M059J (cell line): ENCODE measurements around the gene CPNE5. TPM values are rescaled to one million over a fixed set of nuclear protein-coding genes. Genes with fewer than 3 reads are reported as not detected.
A peak's percentile ranks its signal among the peaks of the same experiment; 100 is the strongest.
"Not testable (repeated sequence)": the region's sequence is repeated elsewhere in the genome, so short reads cannot be mapped to it uniquely, and the experiment has no call there.

Source experiments
- DNase-seq: peaks from one replicate; pipeline ENCODE4 v3.0.0-alpha.2; 2012; ENCODE audit warnings: low read depth
- total RNA-seq: library from RNA; depleted of rRNA; stranded (reverse); fragments of >200 nt; shearing (Covaris generic); gene quantifications from 2 replicates; pipeline ENCODE4 v1.2.3, GENCODE V29; 2014

Gene CPNE5
- total RNA-seq, 1 experiment from 2014 or later, result 0.02 TPM

DNA sequence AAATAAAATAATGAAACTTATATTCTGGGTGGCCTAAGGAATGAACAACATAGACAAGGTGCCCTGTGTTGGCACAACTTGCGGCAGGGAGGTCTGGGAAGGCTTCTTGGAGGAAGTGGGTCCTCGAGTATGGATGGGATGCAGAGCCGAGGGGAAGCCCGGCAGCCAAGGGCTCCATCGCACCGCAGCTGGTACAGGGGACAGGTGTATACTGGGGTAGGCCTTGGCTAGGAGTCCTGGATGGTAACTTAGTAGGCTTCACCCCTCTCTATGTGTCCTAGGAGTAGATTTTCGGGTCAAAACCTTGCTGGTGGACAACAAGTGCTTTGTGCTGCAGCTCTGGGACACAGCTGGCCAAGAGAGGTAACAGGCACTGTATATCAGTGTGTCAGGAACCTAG is 113.7 kb downstream of the CPNE5 start:
- no peak for DNase-seq

DNA sequence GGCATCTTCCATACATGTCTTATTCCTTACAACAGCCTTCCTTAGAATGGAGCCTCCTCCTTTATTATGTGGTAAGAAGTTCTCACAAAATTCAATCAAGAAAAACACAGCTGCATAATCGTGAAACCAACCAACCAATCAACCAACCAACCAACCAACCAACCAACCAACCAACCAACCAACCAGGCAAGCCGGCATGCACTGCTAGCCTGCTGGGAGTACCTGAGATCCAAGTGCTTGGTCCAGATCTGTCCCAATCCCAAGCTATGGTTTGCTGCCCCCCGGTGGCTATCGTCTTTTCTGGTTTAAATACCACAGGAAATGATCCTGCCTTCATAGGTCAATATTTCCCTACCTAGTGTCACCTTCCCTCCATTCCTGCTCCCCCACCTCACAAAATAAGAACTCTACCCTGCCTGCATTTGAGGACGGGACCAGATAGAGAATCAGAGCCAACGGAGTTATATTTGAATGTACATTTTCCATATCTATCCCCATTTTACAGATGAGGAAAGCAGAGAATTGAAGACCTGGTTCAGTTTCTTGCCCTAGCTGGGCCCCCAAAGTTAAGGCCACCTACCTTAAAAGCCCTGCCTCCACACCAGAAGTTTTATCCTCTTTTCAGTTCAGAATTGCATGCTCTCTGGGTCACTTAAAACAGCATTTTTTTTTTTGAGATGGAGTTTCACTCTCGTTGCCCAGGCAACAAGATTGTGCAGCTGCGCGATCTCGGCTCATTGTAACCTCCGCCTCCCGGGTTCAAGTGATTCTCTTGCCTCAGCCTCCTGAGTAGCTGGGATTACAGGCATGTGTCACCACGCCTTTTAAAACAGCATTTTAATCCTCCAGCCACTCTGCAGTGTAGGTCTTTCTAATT is 114.5 kb downstream of the CPNE5 start:
- DNase-seq, result peak; percentile 78

DNA sequence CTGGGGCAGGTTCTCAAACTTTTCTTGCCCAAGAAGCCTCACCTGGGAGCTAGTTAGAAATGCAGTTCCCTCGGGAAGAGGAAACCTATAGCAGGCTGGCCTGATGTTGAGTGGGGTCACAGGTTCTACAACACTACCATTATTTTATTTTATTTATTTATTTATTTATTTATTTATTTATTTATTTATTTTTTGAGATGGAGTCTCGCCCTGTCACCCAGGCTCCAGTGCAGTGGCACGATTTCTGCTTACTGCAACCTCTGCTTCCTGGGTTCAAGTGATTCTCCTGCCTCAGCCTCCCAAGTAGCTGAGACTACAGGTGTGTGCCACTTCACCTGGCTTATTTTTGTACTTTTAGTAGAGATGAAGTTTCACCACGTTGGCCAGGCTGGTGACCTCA is 115.3 kb downstream of the CPNE5 start:
- DNase-seq, result not testable (repeated sequence)

DNA sequence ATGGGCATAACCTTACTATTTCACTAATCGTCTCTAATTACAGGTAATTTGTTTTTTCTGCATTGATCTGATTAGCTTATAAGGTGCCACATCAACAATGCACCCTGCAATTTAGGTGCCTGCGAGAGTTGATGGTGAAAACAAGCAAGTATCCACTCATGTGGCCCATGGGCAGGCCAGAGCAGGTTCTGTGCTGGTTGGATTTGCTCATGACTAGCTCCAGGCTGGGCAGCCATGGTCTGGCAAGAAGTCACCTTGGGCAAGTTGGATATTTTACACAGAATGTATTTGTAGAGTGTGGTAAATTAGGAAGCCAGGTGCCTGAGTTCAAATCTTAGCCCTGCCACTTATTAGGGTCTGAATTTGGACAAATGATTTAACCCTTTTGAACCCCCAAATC is 116.4 kb downstream of the CPNE5 start:
- no peak for DNase-seq

DNA sequence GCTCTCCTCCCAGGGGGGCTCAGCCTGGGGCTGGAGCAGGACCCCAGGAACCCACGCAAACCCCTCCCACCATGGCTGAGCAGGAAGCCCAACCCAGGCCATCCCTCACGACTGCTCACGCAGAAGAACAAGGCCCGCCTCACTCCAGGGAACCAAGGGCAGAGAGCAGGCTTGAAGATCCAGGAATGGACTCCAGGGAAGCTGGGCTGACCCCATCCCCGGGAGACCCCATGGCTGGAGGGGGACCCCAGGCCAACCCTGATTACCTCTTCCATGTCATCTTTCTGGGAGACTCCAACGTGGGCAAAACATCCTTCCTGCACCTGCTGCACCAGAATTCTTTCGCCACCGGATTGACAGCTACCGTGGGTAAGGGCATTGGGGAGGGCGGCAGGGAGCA is 116.9 kb downstream of the CPNE5 start:
- no peak for DNase-seq

DNA sequence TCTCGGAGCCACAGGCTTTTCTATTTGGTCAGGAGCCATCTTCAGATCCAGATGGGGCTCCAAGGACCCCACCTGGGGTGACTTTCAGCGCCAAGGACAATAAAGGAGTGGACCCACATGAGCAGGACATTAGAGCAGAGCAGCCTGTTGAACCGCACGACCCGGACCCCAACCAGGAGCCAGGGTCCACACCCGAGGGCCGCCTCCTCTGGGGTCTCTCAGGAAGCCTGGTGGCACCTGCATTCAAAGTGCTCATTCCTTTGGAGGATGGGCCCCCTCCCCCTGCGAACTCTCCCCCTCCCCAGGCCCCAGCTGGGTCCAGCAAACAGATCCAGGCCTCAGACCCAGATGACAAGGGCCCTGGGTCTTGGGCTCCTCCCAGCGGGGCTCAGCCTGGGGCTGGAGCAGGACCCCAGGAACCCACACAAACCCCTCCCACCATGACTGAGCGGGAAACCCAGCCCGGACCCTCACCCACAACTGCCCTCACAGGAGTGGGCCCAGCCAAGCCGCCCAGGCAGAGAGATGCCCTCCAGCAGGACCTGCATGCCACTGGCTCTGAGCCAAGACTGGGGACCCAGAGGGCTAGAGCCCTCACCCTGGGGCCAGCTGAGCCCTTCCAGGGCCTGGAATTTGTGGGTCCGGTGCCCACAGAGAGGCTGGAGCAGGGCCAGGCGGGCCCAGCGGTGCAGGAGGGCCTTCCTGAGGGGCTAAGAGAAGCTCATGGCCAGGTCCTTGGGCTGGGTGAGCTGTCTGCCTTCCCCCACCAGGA is 117.7 kb downstream of the CPNE5 start:
- DNase-seq, result no peak

DNA sequence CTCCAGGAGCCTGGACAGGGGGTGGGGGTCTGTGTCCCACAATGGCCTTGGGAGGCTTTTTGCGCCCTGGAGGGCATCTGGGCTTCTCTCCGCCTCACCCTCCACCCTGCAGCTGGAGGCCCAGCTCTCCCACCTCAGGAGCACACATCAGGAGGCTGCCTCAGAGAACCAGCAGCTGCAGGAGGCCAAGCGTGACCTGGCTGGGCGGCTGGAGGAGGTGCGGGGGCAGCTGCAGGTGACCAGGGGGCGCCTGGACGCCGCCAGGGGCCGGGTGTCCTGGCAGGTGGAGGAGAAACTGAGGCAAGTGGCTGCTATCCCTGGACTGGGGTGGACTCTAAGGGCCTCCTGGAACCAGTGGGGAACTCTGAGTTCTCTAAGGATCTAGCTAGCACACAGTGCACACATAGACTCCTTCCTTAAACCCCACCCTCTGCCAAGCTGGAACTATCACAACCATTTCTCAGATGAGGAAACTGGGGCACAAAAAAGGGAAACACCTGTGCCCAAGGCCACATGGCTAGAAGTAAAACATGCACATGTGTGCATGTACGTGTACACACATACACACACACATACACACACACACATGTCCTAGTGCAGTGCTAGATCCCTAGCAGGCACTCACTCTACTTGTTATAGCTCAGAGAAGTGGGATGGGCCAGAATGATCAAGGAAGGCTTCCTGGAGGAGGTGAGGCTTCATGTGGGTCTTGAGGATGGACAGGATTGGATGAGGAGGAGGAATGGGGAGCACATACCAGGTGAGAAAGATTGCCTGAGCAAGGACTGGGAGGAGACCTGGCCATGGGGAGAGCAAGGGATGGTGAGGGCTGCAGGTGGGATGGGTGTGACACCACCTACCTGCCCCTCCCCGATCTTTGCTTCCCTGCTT is 118.7 kb downstream of the CPNE5 start:
- DNase-seq, result no peak

DNA sequence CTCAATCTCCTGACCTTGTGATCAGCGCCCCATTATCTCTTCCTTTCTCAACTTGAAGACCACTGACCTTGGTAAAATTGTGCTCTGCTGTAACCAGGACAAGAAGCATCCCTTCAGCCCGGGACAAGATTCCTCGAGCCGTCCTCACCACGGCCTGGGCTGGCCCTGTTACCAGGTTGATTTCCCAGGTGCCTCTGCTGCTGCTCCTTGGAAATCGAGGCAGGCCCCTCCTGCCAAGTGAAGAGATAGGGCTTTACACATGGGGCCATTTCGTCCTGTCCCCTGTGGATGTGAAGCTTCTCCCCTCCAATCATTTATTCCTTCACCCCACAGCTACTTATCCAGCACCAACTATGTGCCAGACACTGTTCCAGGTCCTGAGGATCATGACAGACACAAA is 120.1 kb downstream of the CPNE5 start:
- no peak for DNase-seq

DNA sequence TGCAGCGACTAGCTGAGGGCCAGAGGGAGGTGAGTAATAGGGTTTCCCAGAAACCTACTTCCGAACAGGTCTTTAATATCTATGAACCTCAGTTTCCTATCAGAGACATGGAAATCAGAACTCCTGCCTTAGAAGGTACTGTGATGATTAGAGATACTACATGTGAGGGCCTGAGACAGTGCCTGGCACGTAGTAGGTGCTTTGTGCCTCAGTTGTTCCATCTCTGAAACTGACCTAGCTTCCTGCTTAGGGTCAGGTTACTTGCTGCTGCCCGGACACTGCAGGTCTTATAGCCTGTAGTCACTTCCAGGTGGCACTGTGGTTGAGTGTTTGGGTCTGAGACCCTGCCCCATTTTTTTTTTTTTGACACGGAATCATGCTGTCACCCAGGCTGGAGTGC is 120.7 kb downstream of the CPNE5 start:
- DNase-seq, result no peak

DNA sequence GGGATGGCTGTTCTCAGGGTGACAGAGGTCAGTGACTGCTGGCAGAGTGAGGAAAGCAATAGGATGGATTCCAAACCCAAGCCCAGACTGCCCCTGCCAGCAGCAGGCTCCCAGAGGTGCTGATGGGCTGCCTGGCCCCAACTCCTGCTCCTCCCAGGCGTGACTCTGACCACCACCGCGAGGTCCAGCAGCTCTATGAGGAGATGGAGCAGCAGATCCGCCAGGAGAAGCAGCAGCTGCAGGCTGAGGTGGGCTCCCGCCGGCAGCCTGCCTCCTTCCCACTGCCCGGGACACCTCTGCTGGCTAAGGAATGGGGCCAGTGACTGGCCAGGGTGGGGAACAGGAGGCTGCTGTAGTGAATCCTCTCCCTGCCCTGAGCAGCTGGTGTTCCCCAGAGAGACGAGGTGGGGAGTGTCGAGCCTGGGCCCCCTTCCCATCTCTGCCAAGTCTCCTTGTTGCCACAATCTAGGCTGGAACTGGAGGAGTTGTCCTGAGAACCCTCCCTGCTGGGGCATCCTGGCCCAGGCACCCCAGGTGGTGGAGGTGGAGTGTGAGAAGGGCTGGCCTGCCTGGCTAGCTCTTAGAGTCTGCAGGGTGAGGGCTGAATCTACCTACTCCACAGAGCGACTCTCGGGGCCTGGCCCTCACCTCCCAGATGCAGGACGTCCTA is 121.2 kb downstream of the CPNE5 start:
- DNase-seq, result no peak

DNA sequence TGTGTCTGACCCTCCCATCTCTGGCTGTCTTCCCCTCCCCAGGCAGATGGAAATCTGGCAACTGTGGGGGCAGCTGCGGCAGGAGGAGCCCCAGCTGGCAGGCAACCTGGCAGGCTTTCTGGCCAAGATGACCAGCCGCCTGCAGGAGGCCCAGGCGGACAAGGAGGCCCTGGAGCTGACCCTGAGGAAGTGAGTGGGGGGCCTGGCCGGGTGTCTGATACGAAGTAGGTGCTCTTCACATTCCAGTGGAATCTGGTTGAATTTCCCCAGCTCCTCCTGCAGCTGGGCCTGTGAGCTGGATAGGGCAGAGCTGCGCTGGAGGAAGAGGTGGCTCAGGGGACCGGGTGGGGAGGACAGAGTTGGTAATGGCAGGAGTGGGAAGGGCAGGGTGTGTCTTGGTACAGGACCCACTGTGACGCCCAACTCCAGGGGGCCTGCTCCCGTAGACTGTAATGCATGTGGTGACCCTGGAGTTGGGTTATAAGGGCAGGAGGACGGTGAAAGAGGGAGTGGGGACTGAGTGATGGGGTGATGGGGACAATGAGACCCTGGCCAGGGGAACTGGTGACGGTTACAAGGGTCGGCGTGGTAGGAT is 121.9 kb downstream of the CPNE5 start:
- no peak for DNase-seq

DNA sequence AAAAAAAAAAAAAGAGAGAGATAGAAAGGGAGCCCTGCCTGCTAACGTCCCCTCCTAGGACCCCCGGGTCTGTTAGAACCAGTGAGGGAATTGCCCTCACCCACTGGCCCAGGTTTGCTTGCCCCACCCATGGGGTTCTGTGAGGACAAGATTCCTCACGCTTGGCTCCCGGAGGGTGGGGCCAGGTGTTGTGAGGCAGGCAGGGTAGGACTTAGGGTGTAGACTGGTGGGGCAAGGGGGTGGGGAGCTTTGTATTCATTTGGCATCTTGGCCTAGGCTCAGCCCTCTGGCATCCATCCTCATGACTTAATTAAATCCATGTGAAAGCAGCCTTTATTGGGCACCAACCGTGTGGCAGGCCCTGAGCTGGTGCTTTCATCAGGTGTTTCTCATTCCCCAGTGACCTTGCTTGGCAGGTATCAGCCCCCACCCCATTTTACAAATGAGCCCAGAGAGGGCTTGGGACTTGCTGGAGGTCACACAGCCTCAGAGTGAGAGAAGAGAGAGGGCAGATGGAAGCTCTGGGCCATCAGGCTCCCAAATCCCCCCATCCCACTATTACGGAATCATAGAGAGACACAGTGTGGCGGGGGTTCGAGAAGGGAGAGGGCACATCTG is 122.7 kb downstream of the CPNE5 start:
- no peak for DNase-seq

DNA sequence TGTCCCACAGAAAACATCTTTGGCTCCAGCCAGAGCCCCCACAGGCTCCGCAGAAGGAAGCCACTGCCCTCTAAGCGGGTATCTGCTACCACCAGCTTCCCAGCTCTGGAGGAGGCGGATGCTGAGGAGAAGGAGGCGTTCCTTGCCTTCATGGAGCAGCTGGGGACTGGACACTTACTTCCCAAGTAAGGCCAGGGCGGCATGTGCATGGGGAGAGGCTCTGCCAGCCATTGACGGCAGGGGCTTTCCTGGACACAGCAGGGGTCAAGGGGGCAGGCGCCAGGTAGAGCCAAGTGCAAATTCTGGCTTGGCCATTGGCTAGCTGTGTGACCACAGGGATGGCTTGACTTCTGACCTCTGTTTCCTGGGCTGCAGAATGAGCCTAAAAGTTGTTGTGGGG is 123.8 kb downstream of the CPNE5 start:
- no peak for DNase-seq

DNA sequence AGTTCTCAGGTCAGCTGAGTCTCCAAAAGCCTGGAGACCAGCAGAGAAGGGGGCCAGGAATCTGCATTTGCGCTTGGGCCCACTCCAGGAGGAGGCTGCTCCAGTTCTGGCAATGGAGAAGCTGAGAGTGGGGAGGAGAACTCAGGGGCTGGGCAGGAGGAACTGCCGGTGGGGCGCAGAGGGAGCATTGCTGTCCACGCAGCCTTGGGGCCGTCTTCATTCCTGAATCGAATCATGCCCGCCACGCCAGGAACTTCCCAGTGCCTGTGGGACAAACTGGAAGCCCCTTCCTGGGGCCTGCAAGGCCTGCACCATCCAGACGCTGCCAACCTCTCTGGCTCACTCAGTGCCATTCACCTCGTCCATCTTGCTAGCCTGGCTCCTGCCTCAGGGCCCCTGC is 124.7 kb downstream of the CPNE5 start:
- DNase-seq, result no peak

DNA sequence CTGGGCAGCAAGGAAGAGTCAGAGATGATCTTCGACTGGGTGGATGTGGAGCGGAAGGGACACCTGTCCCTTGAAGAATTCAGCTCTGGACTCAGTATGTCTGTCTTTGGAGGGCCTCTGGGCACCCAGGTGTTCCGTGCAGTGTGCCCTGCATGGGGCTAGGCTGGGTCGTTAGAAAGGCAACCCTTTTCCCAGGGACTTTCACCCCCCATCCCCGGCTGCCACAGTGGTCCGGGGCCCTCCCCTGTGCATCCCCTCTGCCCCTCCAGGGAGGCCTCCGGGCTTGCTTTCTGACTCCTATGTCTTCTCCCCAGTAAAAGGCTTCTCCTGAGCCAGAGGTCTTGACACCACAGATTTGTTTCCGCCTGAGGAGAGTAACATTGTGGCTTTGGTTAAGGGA is 125.4 kb downstream of the CPNE5 start:
- DNase-seq, result no peak

DNA sequence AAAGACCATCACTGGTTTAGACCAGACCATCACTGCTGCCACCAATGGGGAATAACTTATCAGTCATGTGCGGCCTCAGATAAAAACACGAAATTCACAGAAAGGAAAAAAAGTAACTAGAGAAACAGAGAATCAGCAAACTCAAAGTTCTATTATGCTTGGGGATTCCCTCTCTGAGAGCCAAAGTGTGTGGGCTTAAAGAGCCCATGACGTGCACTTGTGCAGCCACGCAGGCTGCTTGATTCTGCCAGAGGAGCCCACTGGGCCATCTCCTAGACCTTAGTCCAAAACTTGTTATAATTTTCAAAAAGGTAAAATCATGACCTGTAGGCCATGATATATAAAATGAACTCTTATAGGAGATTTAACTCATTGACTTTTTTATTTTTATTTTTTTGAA is 126.4 kb downstream of the CPNE5 start:
- DNase-seq, result no peak

DNA sequence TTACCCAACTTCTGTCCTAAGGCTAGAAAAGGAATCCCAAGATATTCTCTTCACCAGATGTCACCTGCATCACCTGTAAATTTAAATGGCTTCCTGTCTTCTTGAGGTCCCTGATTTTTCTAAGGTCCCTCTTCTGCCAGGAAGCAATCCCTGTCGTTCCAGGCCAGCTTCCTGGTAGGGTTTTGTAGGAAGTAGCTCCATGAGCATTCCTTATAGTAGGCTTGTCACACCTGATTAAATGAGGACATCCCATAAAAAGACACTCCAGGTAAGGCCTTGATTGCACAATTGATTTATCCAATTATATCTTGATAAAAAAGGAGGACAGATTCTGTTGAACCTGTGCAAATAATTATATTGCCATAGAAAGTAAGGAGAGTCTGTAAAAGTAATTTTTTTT is 132.9 kb downstream of the CPNE5 start:
- DNase-seq, result no peak

DNA sequence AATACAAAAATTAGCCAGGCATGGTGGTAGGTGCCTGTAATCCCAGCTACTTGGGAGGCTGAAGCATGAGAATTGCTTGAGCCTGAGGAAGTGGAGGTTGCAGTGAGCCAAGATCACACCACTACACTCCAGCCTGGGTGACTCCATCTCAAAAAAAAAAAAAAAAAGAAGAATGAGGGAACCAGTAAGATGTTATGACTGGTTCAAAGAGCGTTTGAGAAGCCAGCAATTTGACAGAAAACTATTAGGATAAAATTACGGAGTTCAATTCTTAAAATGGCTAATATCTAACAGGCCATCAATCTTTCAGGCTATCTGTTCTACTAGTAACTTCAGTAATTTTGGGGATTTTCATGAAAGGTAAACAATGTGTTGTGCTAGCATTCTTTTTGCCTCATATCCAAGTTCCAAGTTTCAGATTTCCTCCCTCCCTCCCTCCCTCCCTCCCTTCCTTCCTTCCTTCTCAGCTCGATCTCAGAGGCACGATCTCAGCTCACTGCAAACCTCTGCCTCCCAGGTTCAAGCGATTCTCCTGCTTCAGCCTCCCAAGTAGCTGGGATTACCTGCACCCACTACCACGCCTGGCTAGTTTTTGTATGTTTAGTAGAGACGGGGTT is 134.2 kb downstream of the CPNE5 start:
- DNase-seq, result not testable (repeated sequence)

DNA sequence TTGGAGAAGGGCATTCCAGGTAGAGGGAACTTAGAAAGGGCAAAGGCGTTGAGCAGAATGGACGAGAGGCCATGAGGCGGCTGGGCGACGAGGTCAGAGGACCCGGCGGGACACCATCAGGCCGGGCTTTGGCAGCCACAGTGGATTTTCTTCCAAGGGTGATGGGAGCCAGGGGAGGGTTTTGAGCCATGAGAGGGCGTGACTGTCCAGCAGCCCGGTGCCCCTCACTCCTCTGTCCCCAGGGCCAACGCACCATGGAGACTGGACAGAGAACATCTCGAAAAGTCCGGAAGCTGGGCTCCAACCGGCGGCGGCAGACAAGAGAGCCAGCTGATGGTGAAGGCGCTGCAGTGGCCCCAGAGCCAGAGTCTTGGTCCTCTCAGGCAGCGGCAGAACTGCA is 135.3 kb downstream of the CPNE5 start:
- no peak for DNase-seq

DNA sequence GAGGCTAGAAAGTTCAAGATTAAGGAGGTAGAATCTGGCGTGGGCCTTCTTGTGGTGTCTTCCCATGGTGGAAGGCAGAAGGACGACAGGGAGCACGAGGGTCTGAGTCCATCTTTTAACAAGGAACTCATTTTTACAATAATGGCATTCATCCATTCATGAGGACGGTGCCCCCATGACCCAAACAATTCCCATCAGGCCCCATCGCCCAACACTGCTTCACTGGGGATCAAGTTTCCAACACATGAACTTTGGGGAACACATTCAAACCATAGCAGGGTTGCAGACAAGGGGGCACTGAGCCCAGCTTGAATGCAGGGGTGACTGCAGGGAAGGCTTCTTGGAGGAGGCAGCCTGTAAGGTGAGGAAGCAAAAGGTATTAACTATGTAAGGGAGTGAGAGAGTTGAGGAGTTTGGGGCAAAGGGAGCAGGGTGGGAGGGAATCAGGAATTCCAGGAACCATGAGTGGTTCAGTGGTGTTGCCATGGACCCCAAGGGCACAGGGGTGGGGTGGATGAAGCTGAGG is 136.1 kb downstream of the CPNE5 start:
- no peak for DNase-seq
